DND-41 (cell line): Measurements from ENCODE around the gene AOPEP.

Experiments used
- EZH2 ChIP-seq: IDR thresholded peaks from 3 replicates; pipeline ENCODE4 v1.6.1; 2012; ENCODE audit warnings: borderline replicate concordance, low read depth, mild to moderate bottlenecking, moderate library complexity, low read length, inconsistent platforms; ENCODE audit not compliant: severe bottlenecking
- TF ChIP-seq, protein P1 (sequence below): IDR thresholded peaks from 2 replicates; pipeline ENCODE4 v1.5.1; 2012; ENCODE audit warnings: borderline replicate concordance, low read length, moderate library complexity, mild to moderate bottlenecking; ENCODE audit not compliant: poor library complexity, severe bottlenecking; ENCODE audit errors: extremely low read depth

DNA sequence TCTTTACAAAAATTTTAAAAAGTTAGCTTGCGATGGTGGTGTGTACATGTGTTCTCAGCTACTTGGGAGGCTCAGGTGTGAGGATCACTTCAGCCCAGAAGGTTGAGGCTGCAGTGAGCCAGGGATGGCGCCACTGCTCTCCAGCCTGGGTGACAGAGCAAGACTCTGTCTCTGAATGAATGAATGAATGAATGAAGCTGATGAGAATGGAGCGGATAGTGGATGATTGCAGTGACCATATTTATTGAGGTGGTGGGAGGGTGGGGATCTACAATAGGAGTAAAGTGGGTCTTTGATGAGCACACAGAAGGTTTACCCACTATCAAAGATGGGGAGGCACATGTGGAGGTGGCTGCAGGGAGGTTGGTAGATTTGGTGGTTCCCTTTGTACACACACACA is 120.2 kb downstream of the AOPEP start:
- TF ChIP-seq, protein P1, sequence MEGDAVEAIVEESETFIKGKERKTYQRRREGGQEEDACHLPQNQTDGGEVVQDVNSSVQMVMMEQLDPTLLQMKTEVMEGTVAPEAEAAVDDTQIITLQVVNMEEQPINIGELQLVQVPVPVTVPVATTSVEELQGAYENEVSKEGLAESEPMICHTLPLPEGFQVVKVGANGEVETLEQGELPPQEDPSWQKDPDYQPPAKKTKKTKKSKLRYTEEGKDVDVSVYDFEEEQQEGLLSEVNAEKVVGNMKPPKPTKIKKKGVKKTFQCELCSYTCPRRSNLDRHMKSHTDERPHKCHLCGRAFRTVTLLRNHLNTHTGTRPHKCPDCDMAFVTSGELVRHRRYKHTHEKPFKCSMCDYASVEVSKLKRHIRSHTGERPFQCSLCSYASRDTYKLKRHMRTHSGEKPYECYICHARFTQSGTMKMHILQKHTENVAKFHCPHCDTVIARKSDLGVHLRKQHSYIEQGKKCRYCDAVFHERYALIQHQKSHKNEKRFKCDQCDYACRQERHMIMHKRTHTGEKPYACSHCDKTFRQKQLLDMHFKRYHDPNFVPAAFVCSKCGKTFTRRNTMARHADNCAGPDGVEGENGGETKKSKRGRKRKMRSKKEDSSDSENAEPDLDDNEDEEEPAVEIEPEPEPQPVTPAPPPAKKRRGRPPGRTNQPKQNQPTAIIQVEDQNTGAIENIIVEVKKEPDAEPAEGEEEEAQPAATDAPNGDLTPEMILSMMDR: no peak
- no peak for TF ChIP-seq EZH2
